Endothelial cell of hepatic sinusoid (primary cell): Measurements from ENCODE around the gene SCAI.
"Not testable (repeated sequence)": the region's sequence is repeated elsewhere in the genome, so short reads cannot be mapped to it uniquely, and the experiment has no call there.

Experiments
- in situ Hi-C: cut with HindIII; loops from 2 replicates; pipeline ENCODE4 v1.10.0; 2017; ENCODE audit warnings: low sequenced_read_pairs

The SCAI gene

DNA sequence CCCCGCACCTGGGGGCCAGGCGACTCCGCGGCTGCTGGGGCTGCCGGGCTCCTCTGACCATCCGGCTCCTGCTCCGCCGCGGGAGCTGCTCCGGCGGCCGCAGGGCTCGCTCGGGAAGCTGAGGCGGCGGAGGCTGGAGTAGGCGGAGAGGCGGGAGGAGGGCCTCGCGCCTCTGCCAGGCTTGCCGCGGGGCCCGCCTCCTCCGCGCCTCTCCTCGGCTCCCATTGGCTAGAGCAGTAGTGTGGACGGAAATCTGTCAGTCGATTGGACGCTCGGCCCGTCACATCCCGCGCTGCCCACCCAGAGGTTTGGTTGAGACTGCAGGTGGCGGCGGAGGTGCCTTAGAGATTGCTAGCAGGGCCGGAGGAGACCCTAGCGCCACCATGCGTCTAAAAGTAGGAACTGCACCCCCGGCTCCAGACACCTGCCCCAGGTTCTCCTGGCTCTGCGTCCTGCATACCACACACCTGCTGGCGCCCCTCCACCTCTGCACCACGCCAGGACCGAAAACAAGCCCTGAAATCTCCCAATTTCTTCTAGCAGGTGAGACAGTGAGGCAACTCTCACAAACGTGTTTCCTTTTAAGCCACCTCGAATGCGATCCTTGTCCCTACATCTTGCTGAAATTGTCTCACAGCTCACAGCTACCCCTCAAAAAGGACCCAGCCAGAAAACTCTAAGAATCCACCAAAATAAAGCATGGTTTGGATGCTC lies at the start of gene SCAI:
Gene SCAI, minus strand, starts transcription at position 152 of the 714 bp plus-strand sequence. Its CDS starts 91 bp downstream, at position 61.
- in situ Hi-C loops, result no loop called here

DNA sequence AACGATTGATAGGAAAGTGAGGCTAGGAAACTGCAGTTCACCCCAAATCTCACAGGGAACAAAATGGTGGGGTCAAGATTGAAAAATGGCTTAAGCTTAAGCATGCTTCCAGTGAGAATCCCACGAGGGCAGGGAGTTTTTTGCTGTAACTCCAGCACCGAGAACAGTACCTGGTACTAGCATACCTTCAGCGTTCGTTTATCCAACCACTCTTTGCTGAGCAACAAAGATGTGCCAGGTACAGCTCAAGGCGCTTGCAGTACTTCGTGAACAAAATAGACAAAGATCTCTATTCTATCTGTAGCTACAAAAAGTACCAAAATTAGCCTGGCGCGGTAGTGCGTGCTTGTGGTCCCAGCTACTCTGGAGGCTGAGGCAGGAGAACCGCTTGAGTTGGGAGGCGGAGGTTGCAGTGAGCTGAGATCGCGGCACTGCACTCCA lies 47.1 kb upstream of the SCAI start:
- in situ Hi-C loops, result no loop called here

DNA sequence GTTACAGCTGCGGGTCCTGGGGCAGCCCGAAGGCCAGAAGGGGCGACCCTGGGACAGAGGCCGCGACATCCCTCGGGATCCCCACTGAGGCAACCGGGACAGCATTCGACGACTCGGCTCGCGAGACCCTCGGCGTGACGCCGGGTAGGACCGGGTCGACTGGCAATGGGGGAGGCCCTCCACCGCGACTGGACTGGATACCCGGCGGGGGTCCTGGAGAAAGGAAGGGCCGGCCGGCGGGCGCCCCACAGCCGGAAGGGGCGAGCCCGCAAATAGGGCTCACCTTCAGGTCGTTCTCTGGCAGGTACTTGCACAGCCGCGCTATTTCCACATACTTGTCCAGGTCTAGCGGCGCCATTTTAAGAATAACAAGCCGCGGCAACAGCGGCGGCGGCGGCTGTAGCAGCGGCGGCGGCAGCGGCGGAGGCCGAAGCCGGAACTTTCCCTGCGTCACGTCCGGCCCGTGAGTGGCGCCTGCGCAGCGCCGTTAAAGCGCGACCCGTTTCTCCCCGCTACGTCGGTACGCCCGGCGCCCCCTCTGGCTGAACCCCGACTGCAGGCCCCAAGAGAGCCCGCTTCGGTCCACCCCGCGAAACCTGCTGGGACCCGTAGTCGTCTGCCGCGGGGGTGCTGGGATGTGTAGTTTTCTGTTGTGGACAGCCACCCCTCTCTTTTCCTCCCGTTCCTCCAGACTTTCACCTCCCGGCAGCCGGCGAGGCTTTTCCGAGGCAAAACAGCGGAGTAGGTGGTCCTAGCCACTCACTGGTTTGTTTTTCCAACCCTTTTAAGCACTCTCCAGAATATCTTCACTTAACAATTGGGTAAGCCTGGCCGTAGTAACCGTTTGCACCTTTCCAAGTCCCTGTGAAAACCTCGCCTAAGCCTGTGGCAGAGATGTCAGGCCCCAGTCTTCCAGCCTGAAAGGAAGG lies 46.3 kb upstream of the SCAI start, which contains the start of gene PPP6C:
Gene PPP6C, minus strand, starts transcription at position 443 of the 929 bp plus-strand sequence. Its CDS starts 85 bp downstream, at position 358.
- in situ Hi-C loops, result no loop called here

DNA sequence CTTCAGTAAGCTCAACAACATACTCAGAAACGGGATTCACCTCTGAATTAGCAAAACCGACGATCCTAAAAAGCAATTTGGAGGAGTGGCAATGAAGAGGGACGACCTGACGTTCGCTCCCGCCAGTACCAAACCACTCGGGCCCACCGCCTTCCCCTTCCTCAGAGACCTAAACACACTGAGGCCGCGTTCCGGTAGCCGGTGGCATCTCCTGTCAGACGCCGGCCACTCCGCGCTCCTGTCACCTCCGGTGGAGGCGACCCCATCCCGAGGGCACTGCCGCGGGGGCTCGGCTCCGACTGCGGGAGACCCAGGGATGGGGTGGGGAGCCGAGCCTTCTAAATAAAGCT lies 45.7 kb upstream of the SCAI start:
- in situ Hi-C loops, result no loop called here

DNA sequence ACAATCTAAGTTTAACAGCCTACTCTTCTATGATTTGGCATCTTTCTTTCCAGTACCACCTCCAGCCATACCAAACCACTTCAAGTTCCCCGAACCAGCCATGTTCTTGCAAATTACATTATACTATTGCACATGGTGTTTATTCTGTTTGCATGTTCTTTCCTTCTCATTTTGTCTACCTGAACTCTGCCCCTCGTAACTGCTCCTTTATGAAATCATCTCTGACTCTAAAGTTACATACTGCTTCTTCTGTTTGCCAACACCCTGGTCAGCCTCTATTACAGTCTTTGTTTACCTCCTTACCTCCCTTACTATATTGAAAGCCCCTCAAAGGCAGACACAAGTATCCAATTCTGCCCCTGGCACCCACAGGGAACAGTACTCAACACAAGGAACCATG lies 40.2 kb upstream of the SCAI start:
- in situ Hi-C loops, result no loop called here

DNA sequence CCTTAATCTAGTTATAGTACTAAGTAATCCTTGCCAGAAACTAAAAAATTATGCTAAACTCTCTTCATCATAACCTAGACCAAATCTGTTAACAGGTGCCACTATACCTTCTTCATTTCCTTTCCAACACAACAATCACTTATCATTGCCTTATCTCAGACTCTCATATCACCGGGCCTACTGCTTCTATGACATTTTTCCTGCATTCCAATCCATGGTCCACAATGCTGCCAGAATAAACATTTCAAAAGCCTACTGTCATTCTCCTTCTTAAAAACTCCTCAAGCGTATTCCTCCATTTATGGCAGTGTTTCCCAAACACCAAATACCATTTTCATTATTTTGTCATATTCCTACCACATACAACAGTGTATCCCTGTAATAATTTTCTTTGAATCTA lies 39.7 kb upstream of the SCAI start:
- in situ Hi-C loops, result no loop called here

DNA sequence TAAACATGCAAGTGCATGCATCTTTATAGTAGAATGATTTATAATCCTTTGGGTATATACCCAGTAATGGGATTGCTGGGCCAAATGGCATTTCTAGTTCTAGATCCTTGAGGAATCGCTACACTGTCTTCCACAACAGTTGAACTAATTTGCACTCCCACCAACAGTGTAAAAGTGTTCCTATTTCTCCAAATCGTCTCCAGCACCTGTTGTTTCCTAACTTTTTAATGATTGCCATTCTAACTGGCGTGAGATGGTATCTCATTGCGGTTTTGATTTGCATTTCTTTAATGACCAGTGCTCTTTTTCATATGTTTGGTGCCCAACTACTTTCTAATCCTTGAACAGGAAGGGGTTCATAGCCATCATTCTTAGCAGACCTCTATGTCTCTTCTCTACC lies 38.4 kb upstream of the SCAI start:
- in situ Hi-C loops, result not testable (repeated sequence)

DNA sequence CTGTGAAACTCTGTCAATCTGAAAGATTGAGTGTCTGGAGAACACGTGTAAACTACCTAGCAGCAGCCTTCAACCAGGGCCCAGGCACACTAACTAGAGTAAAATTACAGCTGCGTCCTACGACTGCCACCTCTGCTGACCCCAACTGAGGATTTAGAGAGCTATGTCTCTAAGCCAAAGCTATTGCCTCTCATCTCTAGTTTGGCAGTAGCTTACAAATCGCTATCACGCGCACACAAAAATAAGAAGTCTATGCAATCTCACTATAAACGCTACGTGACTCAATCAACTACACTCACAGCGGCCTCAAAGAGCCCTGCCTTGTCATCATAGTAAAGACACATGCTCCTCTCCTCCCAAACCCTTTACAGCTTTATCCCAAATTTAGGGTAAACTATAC lies 37.5 kb upstream of the SCAI start:
- in situ Hi-C loops, result no loop called here

DNA sequence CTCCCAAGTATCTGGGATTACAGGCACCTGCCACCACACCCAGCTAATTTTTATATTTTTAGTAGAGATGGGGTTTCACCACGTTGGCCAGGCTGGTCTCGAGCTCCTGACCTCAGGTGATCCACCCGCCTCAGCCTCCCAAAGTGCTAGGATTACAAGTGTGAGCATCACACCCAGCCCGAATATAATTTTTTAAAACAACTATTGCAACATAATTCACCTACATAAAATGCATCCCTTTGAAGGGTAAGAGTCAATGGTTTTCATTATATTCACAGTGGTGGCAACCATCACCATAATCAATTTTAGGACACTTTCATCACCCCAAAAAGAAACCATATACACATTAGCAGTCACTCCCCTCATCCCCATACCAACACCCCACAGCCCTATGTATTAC lies 36.4 kb upstream of the SCAI start:
- in situ Hi-C loops, result not testable (repeated sequence)

DNA sequence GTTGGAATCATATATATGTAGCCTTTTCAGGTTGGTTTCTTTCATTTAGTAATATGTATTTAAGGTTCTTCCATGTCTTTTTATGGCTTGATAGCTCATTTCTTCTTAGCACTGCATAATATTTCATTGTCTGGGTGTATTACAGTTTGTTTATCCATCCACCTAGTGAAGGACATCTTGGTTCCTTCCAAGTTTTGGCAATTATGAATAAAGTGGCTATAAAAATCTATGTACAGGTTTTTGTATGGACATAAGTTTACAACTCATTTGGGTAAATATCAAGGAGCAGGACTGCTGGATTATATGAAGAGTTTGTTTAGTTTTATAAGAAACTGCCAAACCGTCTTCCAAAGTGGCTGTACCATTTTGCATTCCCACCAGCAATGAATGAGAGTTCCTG lies 34.6 kb upstream of the SCAI start:
- in situ Hi-C loops, result no loop called here

DNA sequence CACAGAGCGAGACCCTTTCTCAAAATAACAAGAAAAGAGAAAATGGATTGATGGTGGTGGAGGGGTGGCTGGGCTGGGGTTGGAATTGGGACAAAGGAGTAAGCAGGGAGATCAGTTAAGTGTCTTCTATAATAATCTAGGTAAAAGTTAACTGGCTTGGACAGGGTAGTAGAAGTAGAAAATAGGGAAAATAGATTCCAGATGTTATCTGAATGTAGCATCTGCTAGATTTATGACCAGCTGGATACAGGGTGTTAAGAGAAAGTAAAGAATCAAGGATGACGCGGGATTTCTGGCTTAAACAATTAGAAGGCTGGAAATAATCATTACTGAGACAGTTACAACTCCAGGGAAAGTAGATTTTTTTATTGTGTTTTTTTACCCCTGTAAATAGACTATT lies 33.3 kb upstream of the SCAI start:
- in situ Hi-C loops, result no loop called here

DNA sequence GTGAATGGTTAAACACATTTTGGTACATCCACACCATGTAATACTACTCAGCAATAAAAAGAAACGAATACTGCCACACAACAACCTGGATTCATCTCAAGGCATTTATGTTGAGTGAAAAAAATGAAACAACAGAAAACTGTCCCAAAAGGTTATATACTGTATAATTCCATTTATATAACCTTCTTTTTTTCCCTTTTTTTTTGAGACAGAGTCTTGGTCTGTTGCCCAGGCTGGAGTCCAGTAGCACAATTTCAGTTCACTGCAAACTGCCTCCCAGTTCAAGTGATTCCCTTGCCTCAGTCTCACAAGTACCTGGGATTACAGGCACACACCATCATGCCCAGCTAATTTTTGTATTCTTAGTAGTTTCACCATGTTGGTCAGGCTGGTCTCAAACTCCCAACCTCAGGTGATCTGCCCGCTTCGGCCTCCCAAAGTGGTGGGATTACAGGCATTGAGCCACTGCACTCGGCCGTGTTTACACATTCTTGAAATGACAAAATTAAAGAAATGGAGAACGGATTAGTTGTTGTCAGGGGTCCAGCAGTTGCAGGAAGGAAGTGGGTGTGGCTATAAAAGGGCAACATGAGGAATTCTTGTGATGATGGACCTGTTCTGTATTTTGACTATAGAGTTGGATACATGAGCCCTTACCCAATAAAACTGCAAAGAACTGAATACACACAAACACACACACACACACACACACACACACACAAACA lies 28.9 kb upstream of the SCAI start:
- in situ Hi-C loops, result no loop called here

DNA sequence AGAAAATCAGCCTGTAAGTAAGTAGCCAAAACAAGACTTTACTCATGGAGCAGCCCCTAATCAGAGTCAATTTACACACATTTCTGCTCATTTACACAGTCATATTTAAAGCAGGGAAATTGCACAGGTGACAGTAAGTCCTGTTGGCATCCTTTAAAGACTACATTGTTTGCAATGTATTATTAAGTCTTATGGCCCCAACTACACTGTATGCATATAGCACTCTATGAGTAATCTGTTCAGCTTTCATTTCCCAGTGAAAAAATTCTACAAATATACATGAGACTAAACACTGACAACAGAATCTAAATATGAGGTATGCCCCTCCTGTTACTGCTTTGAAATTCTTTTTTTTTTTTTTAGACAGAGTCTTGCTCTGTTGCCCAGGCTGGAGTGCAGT lies 26.6 kb upstream of the SCAI start:
- in situ Hi-C loops, result no loop called here

DNA sequence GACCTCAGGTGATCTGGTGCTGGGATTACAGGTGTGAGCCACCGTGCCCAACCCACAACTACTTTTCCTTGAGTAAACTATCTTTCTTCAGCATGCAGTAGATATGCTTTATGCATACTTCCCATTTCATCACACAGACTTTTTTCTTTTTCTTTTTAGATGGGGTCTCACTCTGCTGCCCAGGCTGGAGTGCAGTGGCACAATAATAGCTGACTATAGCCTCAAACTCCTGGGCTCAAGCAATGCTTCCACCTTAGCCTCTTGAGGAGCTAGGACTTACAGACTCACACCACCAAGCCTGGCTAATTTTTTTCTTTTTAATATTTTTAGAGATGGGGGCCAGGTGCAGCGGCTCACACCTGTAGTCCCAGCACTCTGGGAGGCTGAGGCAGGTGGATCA lies 23.4 kb upstream of the SCAI start:
- in situ Hi-C loops, result no loop called here

DNA sequence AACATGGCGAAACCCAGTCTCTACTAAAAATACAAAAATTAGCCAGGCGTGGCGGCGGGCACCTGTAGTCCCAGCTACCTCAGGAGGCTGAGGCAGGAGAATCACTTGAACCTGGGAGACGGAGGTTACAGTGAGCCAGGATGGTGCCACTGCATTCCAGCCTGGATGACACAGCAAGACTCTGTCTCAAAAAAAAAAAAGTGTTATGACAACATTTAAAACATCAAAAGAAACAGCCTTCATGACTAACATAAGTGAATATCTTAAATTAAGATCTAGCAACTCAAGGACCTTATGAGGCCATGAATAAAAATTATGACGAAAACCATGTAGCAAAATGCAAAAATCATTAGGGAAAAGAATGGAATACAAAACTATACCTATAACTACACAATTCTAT lies 19.6 kb upstream of the SCAI start:
- in situ Hi-C loops, result not testable (repeated sequence)

DNA sequence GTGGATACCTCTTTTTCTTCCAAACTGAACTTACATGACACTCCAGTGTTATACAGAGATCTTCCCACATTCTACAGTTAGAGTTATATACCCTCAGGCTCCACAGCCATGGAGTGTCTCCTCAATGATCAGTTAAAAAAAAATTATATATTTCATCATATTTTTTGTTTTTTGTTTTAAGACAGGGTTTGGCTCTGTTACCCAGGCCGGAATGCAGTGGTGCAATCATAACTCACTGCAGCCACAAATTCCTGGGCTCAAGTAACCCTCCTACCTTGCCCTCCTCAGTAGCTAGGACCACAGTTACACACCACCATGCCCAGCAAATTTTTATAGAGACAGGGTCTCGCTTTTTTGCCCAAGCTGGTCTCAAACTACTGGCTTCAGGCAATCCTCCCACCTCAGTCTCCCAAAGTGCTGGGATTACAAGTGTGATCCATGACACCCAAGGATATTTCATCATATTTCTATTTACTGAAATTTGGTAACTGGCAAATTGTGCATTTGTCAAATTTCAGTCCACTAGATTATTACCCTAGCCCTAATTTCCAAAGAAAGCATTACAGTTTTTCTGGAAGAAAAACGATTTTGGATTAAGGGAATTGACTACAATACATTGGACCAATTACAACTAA lies 18.1 kb upstream of the SCAI start:
- in situ Hi-C loops, result no loop called here

DNA sequence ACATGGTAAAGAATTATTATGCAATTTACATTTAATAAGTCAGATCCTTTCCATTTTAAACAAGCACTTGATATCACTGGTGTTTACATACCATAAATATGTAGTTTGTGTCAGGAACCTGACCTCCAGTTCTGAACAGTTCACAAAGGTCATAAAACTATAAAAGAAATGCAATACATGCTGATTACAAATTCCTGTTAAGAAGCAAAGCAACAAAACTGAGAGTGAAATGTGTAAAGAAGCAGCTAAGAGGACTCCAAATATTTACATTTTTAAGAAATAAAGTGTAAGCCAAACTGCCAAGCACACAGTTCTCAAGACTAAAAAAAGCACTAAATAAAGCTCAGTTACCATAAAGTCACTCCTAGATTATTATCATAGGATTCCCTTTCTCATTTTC lies 17.4 kb upstream of the SCAI start:
- in situ Hi-C loops, result no loop called here

DNA sequence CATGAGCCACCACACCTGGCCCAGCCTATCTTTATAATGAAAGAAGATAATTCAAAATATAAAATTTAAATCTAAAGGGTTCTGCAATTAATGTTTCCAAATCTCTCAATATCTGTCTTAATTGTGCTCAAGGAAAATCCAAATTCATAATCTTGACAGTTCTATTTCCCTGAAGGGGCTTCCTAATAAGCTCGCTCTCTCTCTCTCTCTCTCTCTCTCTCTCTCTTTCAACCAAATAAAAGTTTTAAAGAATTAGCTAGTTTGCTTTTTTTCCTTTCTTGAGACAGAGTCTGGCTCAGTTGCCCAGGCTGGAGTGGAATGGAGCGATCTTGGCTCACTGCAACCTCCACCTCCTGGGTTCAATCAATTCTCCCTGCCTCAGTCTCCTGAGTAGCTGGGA lies 13.2 kb upstream of the SCAI start:
- in situ Hi-C loops, result no loop called here

DNA sequence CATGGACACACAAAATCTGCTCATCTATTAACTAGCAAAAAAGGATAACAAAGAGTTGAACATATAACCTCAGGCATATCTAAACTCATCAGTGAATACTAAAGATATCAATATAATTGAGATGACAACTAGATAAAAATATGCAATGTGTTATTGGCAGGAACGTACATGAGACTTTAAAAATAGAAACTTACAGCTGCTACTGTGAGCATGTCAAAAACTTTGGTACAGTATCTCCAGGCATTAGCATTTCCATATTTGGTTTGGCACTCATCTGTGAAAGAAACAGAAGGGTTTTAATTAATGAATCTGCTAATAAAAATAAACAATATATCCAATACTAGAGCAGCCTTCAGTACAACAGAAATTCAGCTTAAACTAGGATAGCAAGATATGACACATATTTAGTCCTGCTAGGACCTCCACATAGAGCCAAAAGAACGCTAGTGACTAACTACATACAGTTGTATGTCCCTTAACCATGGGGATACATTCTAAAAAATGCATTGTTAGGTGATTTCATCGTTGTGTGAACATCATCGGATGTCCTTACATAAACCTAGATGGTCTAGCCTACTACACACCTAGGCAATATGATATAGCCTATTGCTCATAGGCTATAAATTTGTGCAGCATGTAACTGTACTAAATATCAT lies 10.5 kb upstream of the SCAI start:
- in situ Hi-C loops, result no loop called here

DNA sequence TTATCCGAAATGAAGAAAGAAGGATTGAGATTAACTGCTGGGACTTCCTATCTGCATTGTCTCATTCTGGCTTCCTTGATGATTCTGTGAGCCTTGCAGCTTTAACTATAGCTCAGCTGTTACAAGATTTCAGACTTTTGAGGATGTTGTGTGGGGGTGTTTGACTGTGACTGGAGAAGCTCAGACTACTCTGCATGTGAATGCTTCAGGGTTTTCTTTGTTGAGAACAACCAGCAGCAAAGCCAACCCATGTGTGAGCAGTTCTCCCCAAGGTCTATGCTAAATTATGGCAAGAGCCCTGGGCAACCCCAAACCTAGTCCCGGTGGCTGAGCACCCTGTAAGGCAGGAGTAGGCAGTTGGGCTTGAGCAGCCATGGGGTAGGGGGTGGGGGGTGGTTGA lies 8.4 kb upstream of the SCAI start:
- in situ Hi-C loops, result no loop called here
